NCI-H2171 treated with DMSO at 0.1 percent for 48 hours (cell line): ENCODE measurements around the gene SPG11.
"Not testable (repeated sequence)": the region's sequence is repeated elsewhere in the genome, so short reads cannot be mapped to it uniquely, and the experiment has no call there.

Experiments used
- DNase-seq: peaks from one replicate; lab custom pipeline; 2025; lab: John Stamatoyannopoulos, UW

SPG11 gene

DNA sequence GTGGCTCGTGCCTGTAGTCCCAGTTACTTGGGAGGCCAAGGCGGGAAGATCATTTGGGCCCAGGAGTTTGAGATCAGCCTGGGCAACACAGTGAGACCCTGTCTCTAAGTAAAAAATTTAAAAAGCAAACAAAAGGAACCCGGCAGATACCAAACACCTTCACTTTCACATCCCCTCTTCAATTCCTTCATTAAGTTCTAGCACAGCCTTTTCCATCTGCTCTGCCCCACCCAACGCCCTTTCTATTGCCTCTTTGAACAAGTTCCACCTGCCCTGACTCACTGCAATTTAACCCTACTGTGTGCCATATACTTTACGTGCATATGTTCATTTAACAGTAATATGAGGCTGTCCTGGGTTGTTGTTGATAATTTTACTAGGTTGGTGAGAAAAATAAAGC is 12.4 kb upstream of the SPG11 start:
- DNase-seq: no peak

DNA sequence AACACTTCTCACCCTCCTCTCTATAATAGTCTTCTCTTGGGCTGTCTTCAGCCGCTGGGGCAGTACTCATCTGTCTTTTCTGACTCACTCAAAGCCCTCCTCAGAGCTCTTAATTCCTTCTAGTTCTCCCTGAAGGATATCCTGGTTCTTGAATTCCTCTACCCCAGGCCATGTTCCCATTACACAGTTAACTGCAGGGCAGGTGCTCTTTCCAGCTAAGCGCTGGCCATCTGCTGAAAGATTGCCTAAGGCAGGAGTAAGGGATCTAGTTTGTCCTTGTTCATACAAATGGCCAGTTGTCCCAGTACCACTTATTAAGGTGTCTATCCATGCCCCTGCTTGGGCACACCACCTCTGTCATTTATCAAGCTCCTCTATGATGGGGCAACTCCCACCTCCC is 10.2 kb upstream of the SPG11 start:
- DNase-seq: no peak

DNA sequence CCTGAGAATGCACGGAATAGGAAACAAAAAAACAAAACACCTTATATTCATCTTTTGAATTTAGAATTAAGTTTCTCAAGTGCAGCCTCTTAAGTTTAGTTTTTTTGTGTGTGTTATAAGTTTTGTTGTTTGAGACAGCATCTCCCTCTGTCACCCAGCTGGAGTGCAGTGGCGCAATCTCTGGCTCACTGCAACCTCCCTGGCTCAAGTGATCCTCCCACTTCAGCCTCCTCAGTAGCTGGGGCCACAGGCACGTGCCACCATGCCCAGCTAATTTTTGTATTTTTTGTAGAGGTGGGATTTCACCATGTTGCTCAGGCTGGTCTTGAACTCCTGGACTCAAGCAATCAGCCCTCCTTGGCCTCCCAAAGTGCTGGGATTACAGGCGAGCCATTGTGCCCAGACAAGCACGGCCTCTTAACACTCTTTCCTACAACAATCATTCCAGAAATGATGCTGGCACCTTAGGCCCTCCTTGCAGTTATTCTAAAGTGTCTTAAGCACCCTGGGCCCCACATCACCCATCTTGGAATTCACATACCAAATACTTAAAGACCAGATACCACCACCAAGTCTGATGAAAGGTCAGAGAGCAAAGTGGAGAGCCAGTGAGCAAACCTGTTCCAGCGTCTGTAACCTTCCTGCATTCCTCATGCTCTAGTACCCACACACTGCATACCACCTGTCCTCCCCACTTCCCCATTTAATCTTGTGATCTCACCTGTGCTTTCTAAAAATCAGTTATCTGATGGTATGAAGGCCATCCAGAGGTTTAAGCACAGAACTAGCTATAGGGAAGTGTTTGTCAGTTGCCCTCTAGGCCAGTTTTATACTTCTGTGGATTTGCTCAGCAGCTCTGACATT is 6.9 kb upstream of the SPG11 start:
- DNase-seq: no peak

DNA sequence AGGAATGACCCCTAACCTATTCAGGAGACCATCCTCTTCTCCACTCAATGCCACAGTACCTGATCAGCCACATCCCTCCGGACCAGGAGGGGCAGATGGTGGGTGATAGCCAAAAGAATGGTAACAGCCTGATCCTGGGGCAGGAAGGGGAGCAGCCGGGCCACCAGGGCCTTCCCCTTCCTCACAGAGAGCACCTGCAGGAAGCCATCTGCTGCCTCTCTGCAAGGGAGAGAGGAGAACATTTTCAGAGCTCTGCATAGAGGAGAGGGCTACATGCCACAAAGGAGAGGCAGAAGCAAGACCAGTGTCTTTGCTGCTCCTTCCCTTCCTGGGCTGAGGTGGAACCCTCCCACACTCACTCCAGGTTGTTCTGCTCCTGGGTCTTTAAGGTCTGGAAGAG is 5.5 kb upstream of the SPG11 start:
- no peak for DNase-seq

DNA sequence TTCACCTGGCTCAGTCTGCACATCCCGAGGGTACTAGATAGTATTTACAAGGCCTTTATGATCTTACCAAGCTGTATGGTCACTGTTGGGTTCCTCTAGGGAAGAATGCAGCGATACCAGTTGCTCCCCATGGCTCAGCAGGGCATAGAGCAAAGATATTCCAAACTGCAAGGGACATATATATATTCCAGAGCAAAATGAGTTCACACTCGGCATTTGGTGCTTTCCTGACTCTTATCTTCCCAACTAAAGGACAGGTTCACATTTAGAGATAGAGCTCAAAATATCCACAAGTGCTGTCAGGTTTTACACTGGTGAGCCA is 3.5 kb upstream of the SPG11 start:
- no peak for DNase-seq

DNA sequence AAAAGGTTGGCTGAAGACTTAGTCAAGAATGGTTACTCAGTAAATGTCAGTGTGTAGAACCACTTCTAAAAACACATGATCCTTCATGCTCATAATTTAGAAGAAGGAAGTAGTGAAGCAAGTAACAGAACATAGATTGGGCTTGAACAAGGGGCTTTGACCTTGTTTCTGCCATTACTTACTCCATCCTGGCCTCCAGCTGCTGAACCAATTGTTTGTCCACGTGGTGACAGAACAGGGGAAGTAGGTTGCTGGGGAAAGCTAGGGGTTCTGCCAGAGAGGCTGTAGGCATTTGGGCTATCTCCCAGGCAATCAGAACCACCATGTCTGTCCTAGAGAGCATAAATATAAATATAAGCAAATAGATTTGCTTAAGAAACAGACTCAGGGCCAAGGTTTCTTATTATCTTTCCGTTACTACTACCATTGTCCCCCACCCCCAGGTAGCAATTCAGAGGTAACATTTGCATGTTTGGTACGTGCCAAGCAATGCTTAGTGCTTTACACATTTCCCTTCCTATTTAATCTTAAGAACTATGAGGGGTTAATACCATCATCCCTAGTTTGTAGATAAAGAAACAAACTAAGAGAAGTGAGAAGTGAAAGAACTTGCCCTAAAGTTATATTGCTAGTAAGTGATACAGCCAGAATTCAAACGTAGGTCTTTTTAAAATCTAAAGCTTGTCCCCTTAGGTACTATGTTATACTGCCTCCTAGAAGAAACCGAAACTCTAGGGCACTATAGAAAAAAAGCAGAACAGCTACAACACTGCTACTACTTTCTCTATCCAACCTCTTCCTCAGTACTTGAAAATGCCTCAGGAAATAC is 3.0 kb upstream of the SPG11 start:
- no peak for DNase-seq

DNA sequence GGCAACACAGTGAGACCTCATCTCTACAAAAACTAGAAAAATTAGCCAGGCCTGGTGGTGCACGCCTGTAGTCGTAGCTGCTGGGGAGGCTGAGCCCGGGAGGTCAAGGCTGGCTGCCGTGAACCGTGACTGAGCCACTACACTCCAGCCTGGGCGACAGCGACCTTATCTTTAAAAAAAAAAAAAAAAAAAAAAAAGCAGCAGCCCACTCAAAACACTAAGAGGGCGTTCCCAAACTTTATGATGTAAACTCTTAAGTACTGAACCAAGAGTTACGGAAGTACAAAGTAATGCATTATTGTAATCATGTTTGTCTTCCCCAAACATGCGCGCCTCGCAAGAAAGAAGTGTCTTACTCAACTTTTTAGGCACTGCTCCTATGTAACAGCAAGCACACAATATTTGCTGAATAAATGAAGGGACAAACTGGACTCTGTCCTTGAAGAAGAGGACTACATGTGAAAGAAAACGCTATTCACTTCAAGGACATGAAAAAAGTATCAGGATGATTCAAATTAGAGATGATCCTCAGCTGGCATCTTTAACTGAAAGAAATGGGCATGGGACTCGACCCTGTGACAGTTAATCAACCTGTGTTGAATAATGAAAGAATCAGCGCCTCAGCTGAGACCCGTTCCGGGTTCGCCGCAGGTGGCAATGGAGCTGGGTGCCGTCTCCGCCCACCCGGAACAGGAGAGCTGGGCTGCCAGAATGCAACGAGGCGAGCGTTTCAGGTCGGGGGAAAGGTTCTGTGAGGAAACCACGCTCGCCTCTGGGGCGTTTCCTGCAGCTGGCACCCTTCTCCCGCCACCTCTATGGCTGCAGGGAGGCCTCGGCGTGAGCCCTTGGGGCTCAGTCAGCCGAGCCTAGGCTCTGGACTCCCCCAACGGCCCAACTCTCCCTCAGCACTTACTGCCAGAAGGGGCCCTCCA is 718 bp downstream of the SPG11 start:
- DNase-seq: peak; percentile 57

DNA sequence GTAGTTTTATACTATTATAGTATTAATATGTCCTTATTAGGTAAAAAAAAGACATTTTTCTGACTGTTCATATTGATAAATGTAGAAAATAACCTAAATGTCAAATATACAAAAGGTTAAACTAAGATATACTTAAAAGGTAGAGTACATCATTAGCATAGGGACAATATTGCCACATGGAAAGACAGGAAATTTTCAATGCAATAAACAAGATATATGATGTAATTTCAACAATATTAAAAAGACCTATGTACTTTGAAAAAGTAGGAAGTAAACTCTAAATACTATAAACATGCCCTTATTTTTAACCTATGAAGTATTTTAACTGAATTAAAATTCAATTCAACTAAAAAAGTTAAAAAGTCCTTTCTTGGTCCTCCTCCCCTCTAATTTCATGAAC is 1.9 kb downstream of the SPG11 start:
- DNase-seq: no peak

DNA sequence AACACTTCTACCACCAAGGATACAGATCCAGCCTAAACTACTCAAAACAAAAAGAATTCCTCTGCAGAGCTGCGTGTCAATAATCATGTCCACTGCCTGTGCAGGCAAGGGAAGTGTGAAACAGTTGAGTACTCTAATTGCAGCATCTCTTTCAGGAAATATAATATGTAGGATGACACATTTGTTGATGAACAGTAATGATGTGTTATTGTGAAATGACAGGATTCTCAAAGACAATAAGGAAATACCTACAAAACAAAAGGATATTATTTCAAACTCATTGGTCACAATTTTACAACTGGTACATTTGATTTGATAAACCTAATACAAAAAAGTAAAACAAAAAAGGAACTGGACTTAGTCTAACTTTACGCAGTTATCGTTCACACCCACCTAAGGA is 4.4 kb downstream of the SPG11 start:
- no peak for DNase-seq

DNA sequence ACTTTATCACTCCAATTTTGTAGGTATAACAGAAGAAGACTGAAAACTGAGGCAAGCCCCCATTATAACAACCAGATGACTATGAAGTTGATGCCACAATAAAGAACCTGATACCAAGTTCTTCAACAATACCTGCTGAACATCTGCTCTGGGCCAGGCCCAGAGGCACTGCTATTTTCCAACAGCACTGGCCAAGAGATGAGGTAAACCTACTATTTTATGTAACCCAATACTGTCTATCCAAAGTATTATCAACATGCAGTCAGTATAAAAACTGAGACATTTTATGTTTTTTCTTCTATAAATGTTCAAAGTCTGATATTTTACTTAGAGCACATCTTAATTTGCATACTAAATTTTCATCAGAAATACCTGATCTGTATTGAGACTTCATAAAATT is 6.1 kb downstream of the SPG11 start:
- DNase-seq: no peak

DNA sequence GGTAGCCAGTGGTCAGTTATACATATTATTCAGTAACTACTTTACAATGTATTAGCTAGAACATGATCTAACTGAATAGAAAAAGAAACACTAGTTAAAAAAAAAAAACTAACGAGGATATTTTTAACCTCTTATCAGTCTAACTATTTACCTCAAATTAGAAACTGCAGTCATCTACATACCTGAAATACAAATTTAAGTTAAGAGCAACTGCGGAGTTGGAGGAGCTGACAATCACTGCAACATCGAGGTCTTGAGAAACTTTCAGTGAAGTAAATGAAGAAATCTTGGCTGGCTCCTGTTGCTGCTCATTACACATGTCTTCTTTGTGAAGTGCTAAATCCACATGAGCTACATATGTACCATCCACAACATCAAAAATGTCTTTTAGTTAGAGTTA is 6.5 kb downstream of the SPG11 start:
- no peak for DNase-seq

DNA sequence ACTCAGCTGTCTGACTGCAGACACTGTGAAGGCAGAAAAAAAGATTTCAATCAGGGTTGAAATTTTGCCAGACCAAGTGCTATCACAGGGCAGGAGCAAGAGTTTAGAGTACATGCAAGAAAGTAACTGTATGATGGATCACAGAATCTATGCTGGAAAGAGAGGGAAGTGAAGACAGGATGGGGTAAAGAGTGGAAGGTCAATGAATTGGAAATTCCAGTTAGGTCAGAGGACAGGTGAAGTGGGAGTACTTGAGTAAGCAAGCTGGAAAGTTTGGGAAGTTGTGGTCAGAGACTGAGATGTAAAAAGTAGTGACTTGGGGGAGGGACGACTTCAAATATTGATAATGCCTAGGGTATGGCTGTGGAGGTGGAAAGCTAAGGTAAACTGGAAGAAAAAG is 7.2 kb downstream of the SPG11 start:
- DNase-seq: no peak

DNA sequence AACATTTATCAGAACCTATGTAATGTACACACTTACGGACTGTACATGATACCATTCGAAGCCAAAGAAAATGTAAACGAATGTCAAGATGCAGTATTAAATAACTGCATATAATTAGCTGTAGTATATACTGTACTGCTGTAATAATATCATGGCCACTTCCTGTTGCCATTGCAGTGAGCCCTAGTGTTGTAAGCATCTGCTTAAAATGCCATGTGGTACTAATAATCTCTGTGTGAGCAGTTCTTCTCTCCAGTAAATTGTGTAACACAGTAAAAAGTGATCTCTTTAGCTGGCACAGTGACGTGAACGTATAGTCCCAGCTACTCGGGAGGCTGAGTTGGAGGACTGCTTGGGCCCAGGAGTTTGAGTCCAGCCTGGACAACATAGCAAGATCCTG is 8.6 kb downstream of the SPG11 start:
- no peak for DNase-seq

DNA sequence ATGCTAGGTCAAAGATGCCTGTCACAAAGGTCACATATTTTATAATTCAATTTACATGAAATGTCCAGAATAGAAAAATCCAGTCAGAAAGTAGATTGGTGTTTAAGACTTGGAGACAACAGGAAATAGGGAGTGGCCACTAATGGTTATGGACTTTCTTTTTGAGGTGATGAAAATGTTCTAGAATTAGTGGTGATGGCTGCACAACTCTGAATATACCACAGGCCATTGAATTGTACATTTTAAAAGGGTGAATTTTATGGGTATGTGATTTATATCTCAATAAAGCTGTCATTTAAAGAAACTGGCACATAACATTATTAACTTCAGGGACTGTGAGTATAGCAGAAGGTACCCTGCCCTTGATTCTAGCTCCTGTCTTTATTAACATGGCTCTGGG is 15.8 kb downstream of the SPG11 start:
- no peak for DNase-seq

DNA sequence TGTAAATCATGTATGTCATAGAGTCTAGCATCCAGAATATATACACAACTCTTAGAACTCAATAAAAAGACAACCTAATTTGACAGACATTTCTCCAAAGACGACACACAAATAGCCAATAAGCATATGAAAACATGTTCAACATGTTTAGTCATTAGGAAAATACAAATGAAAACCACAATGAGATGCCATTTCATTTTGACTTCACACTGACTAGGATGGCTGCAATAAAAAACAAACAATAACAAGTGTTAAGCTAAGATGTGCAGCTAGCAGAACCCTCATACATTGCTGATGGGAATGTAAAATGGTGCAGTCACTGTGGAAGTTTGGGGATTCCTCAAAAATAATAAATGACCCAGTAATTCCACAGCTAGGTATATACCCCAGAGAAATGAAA is 16.4 kb downstream of the SPG11 start:
- DNase-seq: no peak

DNA sequence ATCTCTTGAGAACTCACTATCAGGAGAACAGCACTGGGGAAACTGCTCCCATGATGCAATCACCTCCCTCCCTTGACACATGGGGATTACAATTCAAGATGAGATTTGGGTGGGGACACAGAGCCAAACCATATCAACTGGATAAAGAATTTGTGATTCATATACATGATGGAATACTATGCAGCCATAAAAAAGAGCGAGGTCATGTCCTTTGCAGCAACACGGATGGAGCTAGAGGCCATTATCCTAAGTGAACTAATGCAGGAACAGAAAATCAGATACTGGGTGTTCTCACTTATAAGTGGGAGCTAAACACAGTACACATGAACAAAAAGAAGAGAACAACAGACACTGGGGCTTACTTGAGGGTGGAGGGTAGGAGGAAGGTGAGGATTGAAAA is 17.0 kb downstream of the SPG11 start:
- DNase-seq: no peak

DNA sequence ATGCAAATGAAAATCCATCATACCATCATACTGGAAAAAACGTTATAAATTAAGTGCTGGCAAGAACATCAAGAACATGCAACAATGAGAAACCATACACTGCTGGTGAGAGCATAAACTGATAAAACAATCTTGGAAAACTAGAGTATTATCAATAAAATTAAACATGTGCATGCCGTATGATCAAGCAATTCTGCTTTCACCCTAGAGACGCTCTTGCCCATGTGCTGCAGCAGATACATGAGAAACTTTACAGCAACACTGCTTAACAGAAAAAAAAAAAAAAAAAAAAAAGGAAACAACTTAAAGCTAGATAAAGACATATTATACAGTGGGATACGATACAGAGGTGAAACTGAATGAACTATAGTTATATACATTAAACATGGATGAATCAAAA is 21.8 kb downstream of the SPG11 start:
- DNase-seq: no peak

DNA sequence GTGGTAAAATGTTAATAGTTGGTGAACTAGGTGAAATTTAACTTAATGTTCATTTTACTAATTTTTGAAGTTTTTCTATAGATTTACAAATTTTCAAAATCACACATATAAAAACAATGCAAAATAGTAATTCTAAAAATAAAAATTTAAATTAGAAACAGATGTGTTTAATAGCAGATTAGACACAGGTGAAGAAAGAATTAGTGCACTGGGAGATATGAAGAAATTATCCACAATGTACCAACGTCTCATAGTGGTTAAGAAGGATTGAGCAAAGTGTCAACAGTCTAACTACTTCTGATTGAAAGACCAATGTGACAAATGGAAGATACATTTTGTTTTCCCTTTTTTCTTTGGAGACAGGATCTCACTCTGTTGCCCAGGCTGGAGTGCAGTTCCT is 26.5 kb downstream of the SPG11 start:
- DNase-seq: no peak

DNA sequence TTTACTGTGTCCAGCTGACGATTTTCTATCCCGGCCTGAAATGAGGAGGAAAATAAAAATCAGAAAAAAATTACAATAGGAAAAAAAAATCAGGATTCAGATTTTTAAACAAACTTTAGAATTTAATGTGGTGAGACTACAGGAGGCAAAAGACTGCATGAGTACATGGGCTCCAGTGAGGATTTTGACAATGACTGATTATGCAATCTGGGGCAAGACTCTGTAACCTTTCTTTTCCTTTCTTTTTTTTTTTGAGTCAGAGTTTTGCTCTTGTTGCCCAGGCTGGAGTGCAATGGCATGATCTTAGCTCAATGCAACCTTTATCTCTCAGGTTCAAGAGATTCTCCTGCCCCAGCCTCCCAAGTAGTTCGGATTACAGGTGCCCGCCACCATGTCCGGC is 29.9 kb downstream of the SPG11 start:
- DNase-seq: no peak

DNA sequence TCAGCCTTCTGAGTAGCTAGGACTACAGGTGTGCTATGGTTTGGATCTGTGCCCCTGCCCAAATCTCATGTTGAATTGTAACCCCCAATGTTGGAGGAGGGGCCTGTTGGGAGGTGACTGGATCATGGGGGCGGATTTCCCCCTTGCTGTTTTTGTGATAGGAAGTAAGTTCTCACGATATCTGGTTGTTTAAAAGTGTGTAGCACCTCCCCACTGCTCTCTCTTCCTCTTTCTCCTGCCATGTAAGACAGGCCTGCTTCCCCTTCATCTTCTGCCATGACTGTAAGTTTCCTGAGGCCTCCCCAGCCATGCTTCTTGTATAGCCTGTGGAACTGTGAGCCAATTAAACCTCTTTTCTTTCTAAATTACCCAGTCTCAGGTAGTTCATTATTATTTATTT is 38.2 kb downstream of the SPG11 start:
- DNase-seq: not testable (repeated sequence)

DNA sequence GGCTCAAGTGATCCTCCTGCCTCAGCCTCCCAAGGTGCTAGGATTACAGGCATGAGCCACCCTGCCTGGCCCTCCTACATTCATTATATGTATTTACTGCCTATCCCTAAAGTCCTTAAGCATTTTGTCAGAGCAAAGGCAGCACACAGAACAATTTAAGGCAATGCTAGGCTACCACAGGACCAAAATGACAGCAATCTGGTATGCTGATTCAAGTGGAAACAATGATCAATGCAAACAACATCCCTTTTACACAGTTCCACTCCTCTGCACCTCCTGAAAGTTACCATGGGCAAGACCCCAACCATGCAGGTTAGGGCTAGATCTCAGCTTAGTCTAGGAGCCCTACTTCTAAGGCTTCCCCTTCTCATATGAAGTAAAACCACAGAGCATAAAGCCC is 40.3 kb downstream of the SPG11 start:
- DNase-seq: no peak

DNA sequence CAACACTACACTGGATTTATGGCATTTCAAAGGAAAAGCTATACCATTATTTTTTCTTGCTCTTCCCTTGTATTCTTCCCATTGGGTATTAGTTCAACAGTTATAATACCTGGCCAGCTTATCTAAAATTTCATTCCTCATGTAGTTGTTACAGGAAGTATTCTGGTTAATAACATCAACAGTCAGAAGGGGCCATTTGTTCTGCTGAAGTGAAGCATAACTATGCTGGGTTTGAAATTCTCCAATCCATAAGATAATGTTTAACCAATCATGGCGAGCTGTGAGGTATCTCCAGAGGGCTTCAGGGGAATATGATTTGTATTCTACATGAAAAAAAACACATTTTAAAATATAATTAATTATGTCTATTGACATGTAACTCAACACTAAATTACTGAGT is 43.4 kb downstream of the SPG11 start:
- DNase-seq: no peak

DNA sequence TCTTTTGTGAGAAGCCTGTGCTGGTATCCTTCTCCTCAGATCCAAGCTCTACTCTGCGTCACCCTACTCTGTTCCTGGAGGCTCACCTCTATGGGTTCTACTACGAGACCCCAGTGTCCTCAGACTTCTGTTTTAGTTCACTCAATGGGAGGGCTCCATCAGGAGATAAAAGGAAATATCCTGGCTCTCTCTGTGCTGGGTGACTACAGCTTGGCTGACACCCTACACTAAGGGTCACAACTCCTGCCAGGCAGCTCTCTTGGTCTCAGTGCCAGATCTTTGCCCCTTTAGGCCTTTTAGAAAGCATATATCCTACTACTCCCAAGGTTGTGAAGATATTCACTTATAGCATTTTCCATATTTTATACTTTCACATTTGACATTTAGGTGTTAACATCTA is 46.5 kb downstream of the SPG11 start:
- no peak for DNase-seq
